Measurements from ENCODE around the gene PNPO. TPM values are rescaled to one million over a fixed set of nuclear protein-coding genes. Genes with fewer than 3 reads are reported as not detected.

The PNPO gene
- total and polyA plus RNA-seq, 2 of the 13 experiments (the other 11 are each of a cell fraction or from before 2014, with no cell fraction given): 47.9 to 63.3 TPM

- TF ChIP-seq AFF4 (CRISPR knock-in tag; IDR thresholded peaks at IDR 0.05) (no peak), PHF21A (CRISPR knock-in tag; IDR thresholded peaks at IDR 0.05) (peak; percentile 69; the same call in 1 of the 2 replicates), SATB2 (CRISPR knock-in tag; IDR thresholded peaks at IDR 0.05) (0 out of 2 replicates have a peak, but pooled peaks have one; percentile 43), ZBED4 (CRISPR knock-in tag; IDR thresholded peaks at IDR 0.05; ENCODE audit: borderline replicate concordance) (peak; percentile 43; the same call in 1 of the 2 replicates), USF2 (IDR thresholded peaks at IDR 0.05; ENCODE audit: low read depth, low read length) (no peak), USF2 (CRISPR knock-in tag; IDR thresholded peaks at IDR 0.05; ENCODE audit: borderline replicate concordance) (no peak; the same call in 1 of the 2 replicates), HMGXB4 (CRISPR knock-in tag; IDR thresholded peaks at IDR 0.05; ENCODE audit: borderline replicate concordance in 1 of 2, low read depth in 1 of 2) (peak in 1 of 2 experiments; percentile 39; a peak in 2 of 4 replicates), CHD2 (IDR thresholded peaks at IDR 0.05; ENCODE audit: low read depth, low read length) (no peak), ZBTB49 (CRISPR knock-in tag; IDR thresholded peaks at IDR 0.05; ENCODE audit: borderline replicate concordance) (peak; percentile 50; the same call in 1 of the 2 replicates), SP140L (CRISPR knock-in tag; IDR thresholded peaks at IDR 0.05; ENCODE audit: borderline replicate concordance) (0 out of 2 replicates have a peak, but pooled peaks have one; percentile 44), CHD4 (IDR thresholded peaks at IDR 0.05; ENCODE audit: borderline replicate concordance, low read length) (no peak), ZFAT (CRISPR knock-in tag; conservative IDR thresholded peaks at IDR 0.05) (no peak), ZNF510 (CRISPR knock-in tag; IDR thresholded peaks at IDR 0.05; ENCODE audit: low read depth) (no peak)
Observed at GRCh38 chr17:47895347-47895855, 46.0 kb upstream of the PNPO start (continued).
